Measurements from ENCODE around the gene OR4D9. TPM values are rescaled to one million over a fixed set of nuclear protein-coding genes. Genes with fewer than 3 reads are reported as not detected.

Gene OR4D9
- polyA plus RNA-seq, 1 of the 3 experiments (the other 2 are of a cell fraction) = not detected

DNA sequence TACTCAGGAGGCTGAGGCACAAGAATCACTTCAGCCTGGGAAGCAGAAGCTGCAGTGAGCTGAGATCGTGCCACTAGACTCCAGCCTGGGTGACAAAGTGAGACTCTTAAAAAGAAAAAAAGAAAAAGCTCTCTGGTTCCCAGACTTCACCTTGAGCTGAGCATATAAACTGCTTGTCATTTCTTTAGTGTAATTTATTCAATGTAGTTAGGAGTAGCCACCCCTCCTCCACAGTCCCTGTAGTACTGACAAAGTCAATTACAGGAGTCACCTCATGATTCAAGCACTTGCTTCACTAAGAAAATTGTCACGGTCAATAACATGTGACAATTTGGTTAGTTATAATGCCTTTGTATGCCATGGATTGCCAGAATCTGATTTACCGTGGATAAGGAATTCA lies 31.0 kb upstream of the OR4D9 start:
- Histone ChIP-seq H3K4me3 (ENCODE audit: low read depth in 2 of 2, low read length in 1 of 2) (no peak overlapping the region), H3K9ac (no peak overlapping the region), H3K27ac (ENCODE audit: low read depth in 2 of 2, low read length in 1 of 2) (no peak overlapping the region), H3K79me2 (ENCODE audit: insufficient read depth) (no peaks in the 10 kb centered on the region), H3K4me2 (no peak overlapping the region), H3K9me3 (no peaks in the 10 kb centered on the region), H4K20me1 (ENCODE audit: insufficient read depth) (no peaks in the 10 kb centered on the region), H3F3A (replicated peaks; ENCODE audit: insufficient read depth) (no peaks in the 10 kb centered on the region), H3K9me2 (no peaks in the 10 kb centered on the region), H3K27me3 (ENCODE audit: insufficient read depth) (no peaks in the 10 kb centered on the region; the same call in 1 of the 2 replicates), H3K4me1 (ENCODE audit: control insufficient read depth in 1 of 2, insufficient read depth in 2 of 2, low read depth in 1 of 2, low read length in 1 of 2) (no peaks in the 10 kb centered on the region), H3K36me3 (replicated peaks in 1 of 2; ENCODE audit: control insufficient read depth in 1 of 2, insufficient read depth in 2 of 2, low read length in 1 of 2) (no peaks in the 10 kb centered on the region), H2AFZ (ENCODE audit: low read depth) (no peak overlapping the region)
- no peak for TF ChIP-seq YY1 (IDR thresholded peaks at IDR 0.05; ENCODE audit: low read depth)
- TF ChIP-seq CHD2 (IDR thresholded peaks at IDR 0.05; ENCODE audit: low read length, partially characterized antibody) = no peak
- TF ChIP-seq FOXM1 (IDR thresholded peaks at IDR 0.05; ENCODE audit: low read depth) = no peak
- TF ChIP-seq TAF1 (IDR thresholded peaks at IDR 0.05; ENCODE audit: borderline replicate concordance, low read depth, low read length) = no peak
- no peak for TF ChIP-seq NFIC (IDR thresholded peaks at IDR 0.05; ENCODE audit: borderline replicate concordance)
- no peak for TF ChIP-seq EZH2phosphoT487 (IDR thresholded peaks at IDR 0.05; ENCODE audit: borderline replicate concordance, low read depth)
- no peak for TF ChIP-seq RFX5 (IDR thresholded peaks at IDR 0.05; ENCODE audit: low read length)
- TF ChIP-seq, protein P1, sequence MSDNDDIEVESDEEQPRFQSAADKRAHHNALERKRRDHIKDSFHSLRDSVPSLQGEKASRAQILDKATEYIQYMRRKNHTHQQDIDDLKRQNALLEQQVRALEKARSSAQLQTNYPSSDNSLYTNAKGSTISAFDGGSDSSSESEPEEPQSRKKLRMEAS (IDR thresholded peaks at IDR 0.05; ENCODE audit: low read depth) = no peak
- TF ChIP-seq NRF1 (IDR thresholded peaks at IDR 0.05; ENCODE audit: low read depth, low read length) = no peak
- TF ChIP-seq FOXJ3 (CRISPR knock-in tag; IDR thresholded peaks at IDR 0.05) = no peak
- TF ChIP-seq MEF2A (IDR thresholded peaks at IDR 0.05; ENCODE audit: borderline replicate concordance, low read depth) = no peak
- TF ChIP-seq RCOR1 (IDR thresholded peaks at IDR 0.05; ENCODE audit: low read length) = no peak
- TF ChIP-seq FOSL2 (IDR thresholded peaks at IDR 0.05; ENCODE audit: borderline replicate concordance, low read depth) = no peak
- WGBS (ENCODE audit: low lambda C conversion rate) = 2% methylated on average over 3 of the region's 3 CpGs
- ChIA-PET POLR2A (no interaction called here), CTCF (no interaction called here)
- no peak for DNase-seq

DNA sequence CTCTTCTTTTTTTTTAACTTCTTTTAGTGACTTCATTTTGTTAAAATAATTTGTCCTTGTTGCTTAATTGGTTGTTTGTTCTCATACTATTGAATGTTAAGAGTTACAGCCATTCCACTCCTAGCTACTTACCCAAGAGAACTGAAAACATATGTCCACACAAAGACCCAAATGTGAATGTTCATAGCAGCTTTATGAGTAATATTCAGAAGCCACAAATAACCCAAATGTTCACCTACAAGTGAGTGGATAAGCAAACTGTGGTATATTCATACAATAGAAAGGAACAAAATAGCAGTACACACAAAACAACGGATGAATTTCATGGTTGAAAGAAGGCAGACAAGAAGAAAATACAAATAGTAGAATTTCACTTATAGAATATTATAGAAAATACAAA lies 9.4 kb upstream of the OR4D9 start:
- no peak overlapping the region for H3K27ac ChIP-seq (ENCODE audit: low read depth in 2 of 2, low read length in 1 of 2)
- H3K4me3 ChIP-seq (ENCODE audit: low read depth in 2 of 2, low read length in 1 of 2) = no peak overlapping the region
- no peak for DNase-seq
- no peaks in the 10 kb centered on the region for H4K20me1 ChIP-seq (ENCODE audit: insufficient read depth)
- no peak overlapping the region for H2AFZ ChIP-seq (ENCODE audit: low read depth)
- no peaks in the 10 kb centered on the region for H3K36me3 ChIP-seq (replicated peaks in 1 of 2; ENCODE audit: control insufficient read depth in 1 of 2, insufficient read depth in 2 of 2, low read length in 1 of 2)
- no peak overlapping the region for H3K9ac ChIP-seq
- H3K79me2 ChIP-seq (ENCODE audit: insufficient read depth) = no peaks in the 10 kb centered on the region
- H3K9me2 ChIP-seq = no peaks in the 10 kb centered on the region
- no peaks in the 10 kb centered on the region for H3K4me1 ChIP-seq (ENCODE audit: control insufficient read depth in 1 of 2, insufficient read depth in 2 of 2, low read depth in 1 of 2, low read length in 1 of 2)
- ChIA-PET POLR2A (no interaction called here), CTCF (interaction anchor here (1.1 kb wide), 1 partner anchor 13 kb away, joined by 3 read pairs; no protein-coding TSS in a partner anchor)
- no peaks in the 10 kb centered on the region for H3F3A ChIP-seq (replicated peaks; ENCODE audit: insufficient read depth)
- no peak overlapping the region for H3K4me2 ChIP-seq
- peaks cover 18% of the 10 kb centered on the region; the same call in 1 of the 2 replicates for H3K27me3 ChIP-seq (ENCODE audit: insufficient read depth)
- WGBS (ENCODE audit: low lambda C conversion rate) = 5% methylated on average over 1 of the region's 1 CpG
- no peaks in the 10 kb centered on the region for H3K9me3 ChIP-seq
- TF ChIP-seq TCF12 (IDR thresholded peaks at IDR 0.05) (no peak), TAF1 (IDR thresholded peaks at IDR 0.05; ENCODE audit: borderline replicate concordance, low read depth, low read length) (no peak), GATA2 (CRISPR knock-in tag; IDR thresholded peaks at IDR 0.05) (no peak), EP300 (IDR thresholded peaks at IDR 0.05; ENCODE audit: borderline replicate concordance in 1 of 2, low read depth in 1 of 2, low read length in 1 of 2) (no peak), MXI1 (IDR thresholded peaks at IDR 0.05; ENCODE audit: low read depth, low read length) (no peak), FOXM1 (IDR thresholded peaks at IDR 0.05; ENCODE audit: low read depth) (no peak), NRF1 (IDR thresholded peaks at IDR 0.05; ENCODE audit: low read depth, low read length) (no peak), JUND (IDR thresholded peaks at IDR 0.05) (no peak), MEF2A (IDR thresholded peaks at IDR 0.05; ENCODE audit: borderline replicate concordance, low read depth) (no peak), RAD21 (IDR thresholded peaks at IDR 0.05; ENCODE audit: low read length) (no peak)
- TF ChIP-seq, protein P1 (IDR thresholded peaks at IDR 0.05; ENCODE audit: low read depth) = no peak
- TF ChIP-seq, protein P2, sequence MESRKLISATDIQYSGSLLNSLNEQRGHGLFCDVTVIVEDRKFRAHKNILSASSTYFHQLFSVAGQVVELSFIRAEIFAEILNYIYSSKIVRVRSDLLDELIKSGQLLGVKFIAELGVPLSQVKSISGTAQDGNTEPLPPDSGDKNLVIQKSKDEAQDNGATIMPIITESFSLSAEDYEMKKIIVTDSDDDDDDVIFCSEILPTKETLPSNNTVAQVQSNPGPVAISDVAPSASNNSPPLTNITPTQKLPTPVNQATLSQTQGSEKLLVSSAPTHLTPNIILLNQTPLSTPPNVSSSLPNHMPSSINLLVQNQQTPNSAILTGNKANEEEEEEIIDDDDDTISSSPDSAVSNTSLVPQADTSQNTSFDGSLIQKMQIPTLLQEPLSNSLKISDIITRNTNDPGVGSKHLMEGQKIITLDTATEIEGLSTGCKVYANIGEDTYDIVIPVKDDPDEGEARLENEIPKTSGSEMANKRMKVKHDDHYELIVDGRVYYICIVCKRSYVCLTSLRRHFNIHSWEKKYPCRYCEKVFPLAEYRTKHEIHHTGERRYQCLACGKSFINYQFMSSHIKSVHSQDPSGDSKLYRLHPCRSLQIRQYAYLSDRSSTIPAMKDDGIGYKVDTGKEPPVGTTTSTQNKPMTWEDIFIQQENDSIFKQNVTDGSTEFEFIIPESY (IDR thresholded peaks at IDR 0.05; ENCODE audit: borderline replicate concordance, low read depth) = no peak
- TF ChIP-seq, protein P3, sequence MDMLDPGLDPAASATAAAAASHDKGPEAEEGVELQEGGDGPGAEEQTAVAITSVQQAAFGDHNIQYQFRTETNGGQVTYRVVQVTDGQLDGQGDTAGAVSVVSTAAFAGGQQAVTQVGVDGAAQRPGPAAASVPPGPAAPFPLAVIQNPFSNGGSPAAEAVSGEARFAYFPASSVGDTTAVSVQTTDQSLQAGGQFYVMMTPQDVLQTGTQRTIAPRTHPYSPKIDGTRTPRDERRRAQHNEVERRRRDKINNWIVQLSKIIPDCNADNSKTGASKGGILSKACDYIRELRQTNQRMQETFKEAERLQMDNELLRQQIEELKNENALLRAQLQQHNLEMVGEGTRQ (IDR thresholded peaks at IDR 0.05; ENCODE audit: borderline replicate concordance, low read depth, low read length) = no peak
- TF ChIP-seq, protein P4, sequence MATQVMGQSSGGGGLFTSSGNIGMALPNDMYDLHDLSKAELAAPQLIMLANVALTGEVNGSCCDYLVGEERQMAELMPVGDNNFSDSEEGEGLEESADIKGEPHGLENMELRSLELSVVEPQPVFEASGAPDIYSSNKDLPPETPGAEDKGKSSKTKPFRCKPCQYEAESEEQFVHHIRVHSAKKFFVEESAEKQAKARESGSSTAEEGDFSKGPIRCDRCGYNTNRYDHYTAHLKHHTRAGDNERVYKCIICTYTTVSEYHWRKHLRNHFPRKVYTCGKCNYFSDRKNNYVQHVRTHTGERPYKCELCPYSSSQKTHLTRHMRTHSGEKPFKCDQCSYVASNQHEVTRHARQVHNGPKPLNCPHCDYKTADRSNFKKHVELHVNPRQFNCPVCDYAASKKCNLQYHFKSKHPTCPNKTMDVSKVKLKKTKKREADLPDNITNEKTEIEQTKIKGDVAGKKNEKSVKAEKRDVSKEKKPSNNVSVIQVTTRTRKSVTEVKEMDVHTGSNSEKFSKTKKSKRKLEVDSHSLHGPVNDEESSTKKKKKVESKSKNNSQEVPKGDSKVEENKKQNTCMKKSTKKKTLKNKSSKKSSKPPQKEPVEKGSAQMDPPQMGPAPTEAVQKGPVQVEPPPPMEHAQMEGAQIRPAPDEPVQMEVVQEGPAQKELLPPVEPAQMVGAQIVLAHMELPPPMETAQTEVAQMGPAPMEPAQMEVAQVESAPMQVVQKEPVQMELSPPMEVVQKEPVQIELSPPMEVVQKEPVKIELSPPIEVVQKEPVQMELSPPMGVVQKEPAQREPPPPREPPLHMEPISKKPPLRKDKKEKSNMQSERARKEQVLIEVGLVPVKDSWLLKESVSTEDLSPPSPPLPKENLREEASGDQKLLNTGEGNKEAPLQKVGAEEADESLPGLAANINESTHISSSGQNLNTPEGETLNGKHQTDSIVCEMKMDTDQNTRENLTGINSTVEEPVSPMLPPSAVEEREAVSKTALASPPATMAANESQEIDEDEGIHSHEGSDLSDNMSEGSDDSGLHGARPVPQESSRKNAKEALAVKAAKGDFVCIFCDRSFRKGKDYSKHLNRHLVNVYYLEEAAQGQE (IDR thresholded peaks at IDR 0.05; ENCODE audit: low read depth, low read length) = no peak
